Measurements from ENCODE around the gene XKR3.
"Not testable (repeated sequence)": the region's sequence is repeated elsewhere in the genome, so short reads cannot be mapped to it uniquely, and the experiment has no call there.

Gene XKR3

DNA sequence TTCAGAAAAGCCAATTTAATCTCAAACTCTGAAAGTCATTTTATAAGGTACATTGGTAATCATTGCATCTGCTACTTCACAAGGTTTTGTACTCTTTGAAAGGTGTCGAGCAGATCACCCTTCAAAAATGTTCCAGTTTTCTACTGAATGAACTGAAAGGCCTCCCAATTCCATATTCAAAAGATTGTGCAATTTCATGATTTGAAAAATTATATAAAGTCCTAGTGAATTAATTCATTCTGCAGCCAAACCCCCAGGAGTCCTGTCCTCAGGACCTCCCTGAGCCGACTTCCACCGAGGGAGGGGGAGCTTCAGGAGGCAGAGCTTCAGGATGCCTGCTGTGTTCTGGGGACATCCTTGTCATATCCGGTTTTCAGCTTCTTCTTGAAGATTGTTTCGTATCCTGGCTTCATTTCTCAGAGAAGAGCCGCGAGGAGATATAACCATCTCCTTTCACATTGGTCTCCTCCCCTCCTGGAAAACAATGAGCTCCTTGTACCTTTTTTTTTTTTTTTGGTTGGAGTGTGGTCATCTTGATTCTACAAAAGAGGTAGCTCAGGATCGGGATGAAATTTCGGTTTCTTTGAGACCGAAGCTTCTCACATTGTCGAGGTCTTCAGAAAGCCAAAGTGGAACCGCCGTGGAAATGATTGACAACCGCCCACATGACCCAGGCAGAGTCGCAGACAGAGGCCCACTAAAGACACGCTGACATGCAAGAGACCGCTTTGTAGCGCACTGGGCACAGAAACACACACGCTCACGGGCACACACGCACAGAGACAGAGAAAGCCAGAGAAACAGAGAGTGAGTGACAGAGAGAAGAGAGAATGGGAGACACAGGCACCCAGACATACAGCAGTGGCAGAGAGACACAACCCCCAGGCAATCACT lies 77.7 kb downstream of the XKR3 start:
- DNase-seq (ENCODE audit: low spot score): not testable (repeated sequence)

DNA sequence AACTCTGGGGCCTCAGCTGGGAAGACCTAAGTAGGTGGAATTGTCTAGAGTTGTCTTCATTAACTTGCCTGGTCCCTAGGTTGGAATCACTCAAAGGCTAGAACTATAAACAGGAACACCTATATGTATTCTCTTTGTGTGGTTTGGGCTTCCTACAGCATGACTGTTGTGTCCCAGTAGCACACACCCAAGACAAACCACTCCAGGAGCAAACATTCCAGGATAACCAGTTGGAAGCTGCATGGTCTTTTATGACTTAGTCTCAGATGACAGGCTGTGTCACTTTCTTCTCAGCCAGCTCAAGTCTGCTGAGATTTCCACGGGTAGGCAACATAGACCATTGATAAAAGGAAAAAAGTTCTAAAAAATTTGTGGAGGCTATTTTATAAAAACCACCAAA lies 90.9 kb downstream of the XKR3 start:
- not testable (repeated sequence) for DNase-seq (ENCODE audit: low spot score)

Measured in CD4-positive, alpha-beta T cell treated with Interleukin-6 at 100 ng/mL for 8 hours (primary cell).